ENCODE measurements around the gene REG3A.

REG3A gene

DNA sequence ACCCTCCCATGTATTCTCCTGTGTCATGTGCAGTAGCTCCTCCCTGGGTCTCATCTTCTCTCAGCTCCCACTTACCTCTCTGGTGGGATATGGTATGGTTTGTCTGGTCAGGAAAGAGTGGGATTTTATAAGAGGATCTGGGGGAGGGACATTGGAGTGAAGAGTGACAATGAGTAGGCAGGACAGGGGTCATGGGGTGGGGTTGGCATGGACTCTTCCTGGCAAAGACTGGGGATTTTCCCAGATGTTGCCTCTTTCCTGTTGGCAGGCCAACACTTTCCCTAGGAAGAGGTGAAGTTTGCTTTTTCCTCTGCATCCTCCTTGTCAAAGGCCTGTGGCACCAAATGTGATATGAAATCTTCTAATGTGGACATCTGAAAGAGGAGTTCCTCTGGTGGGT lies at the start of gene REG3A:
Gene REG3A (minus strand): TSS at position 101 of the 400 bp plus-strand sequence. CDS start 348 bp downstream, outside the sequence.
- no peak for DNase-seq (ENCODE audit: low read depth in 3 of 3, low spot score in 1 of 3)

DNA sequence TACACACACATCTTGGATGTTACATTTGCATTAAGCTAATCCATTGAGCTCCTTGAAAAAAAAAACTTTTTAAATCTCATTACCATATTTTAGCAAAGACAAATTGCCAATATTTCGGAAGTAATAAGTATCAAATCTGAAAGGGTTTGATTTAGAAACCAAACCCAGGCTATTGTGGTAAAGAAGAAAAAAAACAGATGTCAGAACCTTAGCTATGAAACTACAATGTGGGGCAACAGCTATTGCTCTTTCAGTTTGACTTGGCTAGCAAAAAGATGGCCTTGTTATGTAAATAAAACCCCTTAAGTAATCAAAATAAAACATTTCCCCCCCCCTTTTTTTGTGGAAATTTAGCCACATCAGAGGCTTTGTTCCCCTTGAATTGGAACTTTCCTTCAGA lies 41.2 kb upstream of the REG3A start:
- DNase-seq (ENCODE audit: low read depth in 3 of 3, low spot score in 1 of 3), result no peak

DNA sequence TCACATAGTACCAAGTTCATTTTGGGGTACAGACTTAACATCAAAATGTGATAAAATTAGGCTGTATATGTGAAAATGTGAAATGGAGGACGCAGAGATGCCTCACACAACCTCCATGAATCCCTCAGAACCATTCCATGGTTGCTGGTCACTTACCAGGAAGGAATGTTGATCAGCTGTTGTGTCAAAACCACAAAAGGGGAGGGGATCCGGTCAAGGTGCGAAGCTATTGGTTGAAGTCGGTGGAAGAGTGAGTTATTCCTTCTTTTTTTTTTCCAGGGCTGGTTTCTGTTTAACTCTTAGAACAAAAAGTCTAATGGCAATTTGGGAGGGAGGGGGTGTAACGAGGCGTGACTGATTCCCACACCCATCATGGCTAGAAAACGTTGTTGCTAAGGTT lies 32.3 kb upstream of the REG3A start:
- DNase-seq (ENCODE audit: low read depth in 3 of 3, low spot score in 1 of 3), result no peak

DNA sequence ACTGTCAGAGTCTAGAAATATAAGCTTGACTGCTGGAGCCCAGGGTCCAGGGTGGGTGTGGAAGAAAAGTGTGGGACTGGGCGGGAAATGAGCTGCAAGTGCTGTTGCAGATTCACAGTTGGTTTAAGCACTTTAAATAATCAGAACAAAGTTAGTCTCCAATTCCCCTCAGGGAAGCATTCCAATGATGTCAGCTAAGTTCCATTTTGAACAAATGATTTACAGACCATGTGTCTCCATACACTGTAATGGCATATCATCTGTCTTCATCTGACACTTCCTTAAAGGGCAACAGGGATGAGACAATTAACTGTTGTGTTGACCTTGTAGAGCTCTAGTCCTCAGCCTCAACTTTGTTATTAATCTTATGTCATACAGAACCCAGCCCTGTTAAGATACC lies 31.5 kb upstream of the REG3A start:
- DNase-seq (ENCODE audit: low read depth in 3 of 3, low spot score in 1 of 3), result no peak

DNA sequence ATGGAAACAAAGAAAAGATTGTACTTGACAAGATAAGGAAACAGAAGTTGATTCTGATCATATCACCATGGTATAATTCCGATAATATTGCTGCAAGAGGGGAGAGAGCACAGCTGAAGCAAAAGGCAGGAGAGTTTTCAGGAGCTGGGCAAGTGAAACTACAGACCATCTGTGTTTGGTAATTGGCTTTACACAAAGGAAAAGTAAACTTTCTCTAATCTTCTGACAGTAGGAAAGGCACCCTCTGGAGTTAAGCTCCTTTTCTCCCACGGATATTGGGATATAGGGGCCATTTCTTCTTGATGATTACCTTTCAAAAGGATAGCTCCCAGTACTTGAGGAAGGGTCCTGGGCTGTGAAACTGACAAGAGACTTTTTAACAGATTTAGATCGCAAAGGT lies 29.9 kb upstream of the REG3A start:
- no peak for DNase-seq (ENCODE audit: low read depth in 3 of 3, low spot score in 1 of 3)

DNA sequence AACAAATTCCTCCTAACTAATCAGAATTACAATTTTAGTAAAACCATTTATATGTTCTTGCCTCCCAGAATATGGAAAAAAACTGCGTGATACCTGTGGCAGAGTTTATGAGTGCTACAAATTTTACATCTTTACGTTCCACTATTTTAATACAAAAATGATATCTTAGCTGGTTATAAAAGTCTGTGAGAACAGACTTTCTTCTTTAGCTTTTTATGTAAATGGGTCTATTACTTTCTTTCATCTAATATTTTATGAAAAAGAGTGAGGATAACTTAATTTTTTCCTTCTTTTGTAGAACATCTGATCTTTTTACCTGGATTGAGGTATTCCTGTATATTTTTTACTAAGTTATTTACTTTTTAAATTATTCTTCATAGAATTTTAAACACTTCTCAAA lies 22.1 kb upstream of the REG3A start:
- DNase-seq (ENCODE audit: low read depth in 3 of 3, low spot score in 1 of 3), result no peak

DNA sequence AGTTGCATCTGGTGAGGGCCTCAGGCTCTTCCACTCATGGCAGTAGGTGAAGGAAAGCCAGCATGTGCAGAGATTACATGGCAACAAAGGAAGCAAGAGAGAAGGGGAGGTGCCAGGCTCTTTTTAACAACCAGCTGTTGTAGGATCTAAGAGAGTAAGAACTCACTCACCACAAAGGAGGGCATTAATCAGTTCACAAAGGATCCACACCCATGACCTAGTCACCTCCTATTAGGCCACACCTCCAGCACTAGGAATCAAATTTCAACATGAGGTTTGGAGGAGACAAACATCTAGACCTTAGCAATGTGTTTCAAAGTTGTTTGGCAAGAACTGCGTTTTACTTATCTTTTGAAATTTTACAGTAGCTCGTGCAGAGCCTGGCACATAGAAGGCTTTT lies 20.5 kb upstream of the REG3A start:
- DNase-seq (ENCODE audit: low read depth in 3 of 3, low spot score in 1 of 3), result no peak

DNA sequence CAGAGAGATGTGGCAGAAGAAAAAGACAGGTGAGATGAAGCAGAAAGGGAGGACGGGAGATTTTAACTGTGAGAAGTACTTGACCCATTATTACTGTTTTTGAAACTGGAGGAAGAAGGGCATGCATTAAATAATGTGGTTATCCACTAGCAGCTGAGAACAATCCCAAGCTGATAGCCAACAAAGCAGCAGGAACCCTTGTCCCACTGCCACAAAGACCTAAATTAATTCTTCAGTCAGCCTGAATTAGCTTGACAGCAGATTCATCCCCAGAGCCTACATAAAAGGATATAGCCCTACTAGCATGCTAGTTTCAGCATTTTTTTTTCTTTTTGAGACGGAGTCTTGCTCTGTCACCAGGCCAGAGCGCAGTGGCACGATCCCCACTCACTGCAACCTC lies 19.5 kb upstream of the REG3A start:
- no peak for DNase-seq (ENCODE audit: low read depth in 3 of 3, low spot score in 1 of 3)

DNA sequence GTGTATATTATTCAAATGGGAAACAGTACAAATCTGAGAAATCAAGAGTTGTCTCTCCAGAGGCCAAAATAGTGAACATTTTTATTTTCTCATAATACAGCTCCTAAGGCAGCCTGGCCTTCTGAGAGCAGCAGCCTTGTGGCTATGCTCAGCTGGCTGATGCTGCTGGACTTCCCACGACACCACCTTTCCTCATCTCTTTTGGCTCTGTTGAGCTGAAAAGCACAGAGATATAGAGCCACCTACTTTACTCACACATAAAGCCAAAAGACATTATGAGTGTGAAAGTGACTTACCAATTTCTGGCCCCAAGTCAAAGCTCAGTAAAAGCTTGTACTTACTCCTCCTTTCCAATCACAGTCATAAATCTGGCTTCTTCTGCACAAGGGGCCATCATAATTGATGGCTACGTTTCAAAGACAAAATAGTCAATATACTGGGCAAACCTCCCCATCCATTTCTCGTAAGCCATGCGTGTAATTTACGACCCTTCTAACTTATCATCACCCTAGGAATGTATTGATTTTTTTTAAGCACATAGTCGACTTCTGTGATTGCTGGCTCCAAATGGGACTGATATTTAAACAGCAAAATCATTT lies 18.6 kb upstream of the REG3A start:
- no peak for DNase-seq (ENCODE audit: low read depth in 3 of 3, low spot score in 1 of 3)

DNA sequence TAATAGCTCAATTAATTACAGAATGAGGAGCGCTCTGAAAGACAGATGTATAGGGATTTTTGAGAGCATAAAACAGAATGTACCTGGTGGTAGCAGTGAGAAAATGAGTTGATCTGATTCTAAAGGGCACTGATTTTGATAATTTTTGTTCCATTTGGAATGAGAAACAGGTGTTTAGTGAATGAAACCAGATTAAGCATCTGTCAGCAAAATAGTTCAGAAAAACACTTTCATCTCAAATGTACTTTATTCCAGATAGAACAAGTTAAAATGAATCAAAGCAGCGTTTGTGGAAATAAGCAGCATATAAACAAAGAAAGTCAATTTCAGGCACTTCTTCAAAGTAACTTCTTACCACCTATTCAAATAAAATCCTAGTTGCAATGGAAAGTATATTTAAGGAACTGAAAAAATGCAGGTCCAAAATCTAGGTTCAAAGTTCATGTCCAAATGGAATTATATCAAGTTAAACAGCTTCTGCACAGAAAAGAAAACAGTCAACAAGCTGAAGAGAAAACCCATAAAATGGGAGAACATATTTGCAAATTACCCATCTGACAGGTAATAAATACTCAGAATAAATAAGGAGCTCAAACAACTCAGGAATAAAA lies 11.9 kb upstream of the REG3A start:
- no peak for DNase-seq (ENCODE audit: low read depth in 3 of 3, low spot score in 1 of 3)

DNA sequence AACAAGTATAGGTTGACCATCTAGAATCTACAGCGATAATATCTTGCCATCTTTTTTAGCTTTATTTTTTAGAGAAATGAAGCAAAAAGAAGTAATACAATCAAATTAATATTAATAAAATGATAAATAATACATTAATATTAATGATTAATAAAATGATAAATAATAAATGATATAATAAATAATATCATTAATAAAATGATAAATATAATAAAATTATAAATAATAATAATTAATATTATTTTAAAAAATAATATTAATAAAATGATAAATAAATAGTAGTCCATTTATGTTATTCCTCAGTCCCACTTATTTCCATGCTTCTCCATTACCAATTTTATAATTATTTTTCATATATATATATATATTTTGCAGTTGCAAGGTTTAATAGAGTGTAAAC lies 3.2 kb upstream of the REG3A start:
- DNase-seq (ENCODE audit: low read depth in 3 of 3, low spot score in 1 of 3), result no peak

DNA sequence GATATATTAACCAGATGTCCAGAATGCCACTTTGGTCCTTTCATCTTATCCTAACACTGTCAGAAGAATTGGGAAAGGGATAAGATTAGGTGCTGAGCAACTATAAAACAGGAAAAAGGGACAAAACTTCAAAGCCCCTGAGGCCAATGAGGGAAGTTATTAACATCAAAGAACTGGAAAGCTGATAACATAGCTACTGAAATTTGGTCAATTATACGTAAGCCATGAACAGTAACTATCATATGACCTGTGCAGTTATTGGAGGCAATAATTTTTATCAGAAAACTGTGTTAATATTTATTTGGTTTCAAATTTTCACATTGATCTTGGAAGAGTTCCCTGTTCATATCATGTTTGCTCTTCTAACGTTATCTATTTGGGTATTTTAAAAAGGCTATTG lies 2.6 kb upstream of the REG3A start:
- DNase-seq (ENCODE audit: low read depth in 3 of 3, low spot score in 1 of 3), result no peak

DNA sequence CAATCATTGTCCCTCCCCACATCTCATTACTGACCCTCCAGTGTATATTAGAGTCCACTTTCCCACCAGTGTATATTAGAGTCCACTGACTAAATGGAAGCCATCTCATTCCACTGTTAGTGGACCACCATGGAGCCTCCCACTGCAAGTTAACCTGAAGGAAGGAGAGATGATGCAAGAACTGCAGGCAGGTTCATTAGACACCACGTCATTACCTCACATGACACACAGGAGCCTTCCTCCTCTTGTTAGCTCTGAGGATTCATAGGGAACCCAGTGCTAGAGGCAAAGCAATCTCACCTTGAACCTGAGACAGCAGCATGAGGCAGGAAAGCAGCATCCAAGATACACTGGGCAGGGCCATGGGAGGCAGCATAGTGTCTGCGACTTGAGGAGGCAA lies 523 bp downstream of the REG3A start:
- no peak for DNase-seq (ENCODE audit: low read depth in 3 of 3, low spot score in 1 of 3)

DNA sequence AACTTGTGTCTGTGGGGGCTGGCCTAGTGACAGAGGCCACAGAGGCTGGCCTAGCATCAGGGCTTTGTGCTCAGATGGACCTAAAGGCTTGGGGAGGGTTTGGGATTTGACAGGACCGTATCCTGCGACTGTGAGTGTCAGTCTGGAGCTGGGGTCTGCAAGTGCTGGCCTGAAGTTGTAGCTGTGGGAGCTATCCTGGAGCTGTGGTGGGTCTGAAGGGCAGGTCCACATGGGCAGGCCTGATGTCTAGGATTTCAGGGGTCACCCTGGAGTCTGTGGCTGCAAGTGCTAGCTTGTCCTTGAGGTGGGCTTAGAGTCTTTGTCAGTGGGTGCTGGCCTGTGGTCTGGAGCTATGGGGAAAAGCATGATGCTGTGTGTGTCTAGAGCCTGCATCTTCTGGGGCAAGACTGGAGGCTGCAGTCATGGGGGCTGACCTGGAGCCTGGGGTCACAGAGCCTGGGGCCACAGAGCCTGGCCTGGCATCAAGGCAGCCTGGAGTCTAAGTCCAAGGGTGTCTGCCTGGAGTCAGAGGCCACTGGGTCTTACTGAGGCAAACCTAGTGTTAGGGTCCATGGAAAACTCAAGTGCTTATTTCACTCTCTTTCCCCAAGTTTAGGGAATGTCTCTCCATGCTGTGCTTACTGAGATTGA lies 3.6 kb downstream of the REG3A start:
- DNase-seq (ENCODE audit: low read depth in 3 of 3, low spot score in 1 of 3), result no peak

DNA sequence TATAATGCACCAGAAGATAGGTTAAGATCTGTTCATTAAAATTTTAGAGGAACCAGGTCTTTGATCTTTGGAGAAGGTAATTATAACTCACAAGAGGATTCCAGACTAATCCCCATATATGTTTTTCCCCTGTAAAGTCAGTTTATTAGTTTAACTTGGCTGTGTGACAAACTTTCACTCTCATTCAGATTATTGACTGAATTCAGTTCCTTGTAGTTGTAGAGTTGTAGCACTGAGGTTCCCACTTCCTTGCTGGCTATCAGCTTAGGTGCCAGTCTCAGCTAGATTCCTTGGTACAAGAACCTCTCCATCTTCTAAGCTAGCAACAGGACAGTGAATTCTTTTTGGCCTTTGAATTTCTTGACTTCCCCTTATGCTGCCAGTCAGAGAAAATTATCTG lies 20.1 kb downstream of the REG3A start:
- no peak for DNase-seq (ENCODE audit: low read depth in 3 of 3, low spot score in 1 of 3)

DNA sequence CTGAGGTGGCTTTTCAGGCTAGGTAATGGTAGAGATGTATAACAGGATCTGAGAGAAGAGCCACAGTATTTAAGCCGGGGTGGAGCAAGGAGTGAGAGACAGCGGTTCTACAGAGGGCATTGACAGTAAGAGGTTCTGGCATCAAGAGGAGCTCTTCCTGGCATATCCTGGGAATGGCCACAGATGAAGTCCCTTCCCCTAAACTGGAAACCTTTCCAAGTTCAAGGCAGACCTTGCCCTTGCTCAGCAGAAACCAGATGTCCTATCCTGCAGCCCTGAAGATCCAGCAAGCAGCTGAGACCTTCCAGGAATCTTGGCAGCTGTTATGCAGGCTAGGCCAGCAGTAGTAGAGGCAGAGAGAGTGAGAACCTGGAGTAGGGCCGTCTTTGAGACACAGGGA lies 21.2 kb downstream of the REG3A start:
- no peak for DNase-seq (ENCODE audit: low read depth in 3 of 3, low spot score in 1 of 3)

DNA sequence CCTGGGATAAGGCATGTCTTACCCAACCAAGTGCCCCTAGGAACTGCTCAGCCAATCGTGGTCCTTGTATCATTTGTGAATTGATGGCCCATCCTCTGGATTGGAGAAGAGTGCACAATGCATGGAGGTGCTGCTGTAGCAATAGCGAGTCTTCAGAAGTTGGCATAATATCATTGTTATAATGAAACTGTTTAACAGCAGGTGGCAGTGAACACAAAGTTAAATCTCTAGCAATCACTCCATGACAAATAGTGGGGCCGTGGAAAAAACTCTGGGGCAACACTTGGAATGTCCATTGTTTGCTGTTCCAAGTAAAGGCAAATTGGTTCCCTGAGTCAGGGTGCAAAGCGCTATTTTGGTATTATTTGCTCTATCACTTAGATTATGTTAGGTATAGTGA lies 27.9 kb downstream of the REG3A start:
- DNase-seq (ENCODE audit: low read depth in 3 of 3, low spot score in 1 of 3), result no peak

DNA sequence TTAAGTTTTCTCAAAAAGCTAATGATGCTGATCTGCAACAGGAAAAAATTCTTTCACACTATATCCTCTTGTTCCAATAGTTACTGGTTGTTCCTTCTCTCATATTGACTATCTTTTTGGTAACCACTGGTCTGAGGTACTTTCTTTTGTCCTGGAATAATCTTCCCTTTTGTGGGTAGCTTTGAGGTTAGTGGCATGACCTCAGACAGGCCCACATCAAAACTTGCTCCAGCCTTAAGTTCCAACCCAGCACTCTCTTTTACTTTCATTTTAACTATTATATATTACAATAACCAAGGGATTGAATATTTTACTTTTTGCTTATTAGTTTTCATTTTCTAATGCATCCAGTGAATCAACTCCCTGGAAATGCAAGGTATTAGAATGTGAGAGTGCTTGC lies 29.7 kb downstream of the REG3A start:
- DNase-seq (ENCODE audit: low read depth in 3 of 3, low spot score in 1 of 3), result no peak

DNA sequence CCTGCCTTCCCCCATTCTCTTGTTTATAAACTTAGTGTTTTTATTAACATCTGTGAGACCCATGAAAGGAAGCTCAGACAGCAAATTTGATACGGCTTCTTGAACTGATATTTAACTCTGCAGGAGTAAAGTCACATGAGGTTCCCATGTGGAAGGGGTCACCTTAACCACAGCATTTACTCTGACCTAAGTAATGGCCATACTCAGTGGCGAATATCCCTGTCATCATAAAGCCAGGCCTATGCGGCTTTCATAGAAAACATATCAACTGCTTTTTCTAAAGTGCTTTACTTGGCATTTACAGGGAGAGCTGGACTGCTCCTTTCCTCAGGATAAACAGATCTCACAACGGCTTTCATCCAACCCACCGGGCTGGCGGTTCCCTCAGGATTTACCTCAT lies 30.3 kb downstream of the REG3A start:
- no peak for DNase-seq (ENCODE audit: low read depth in 3 of 3, low spot score in 1 of 3)

DNA sequence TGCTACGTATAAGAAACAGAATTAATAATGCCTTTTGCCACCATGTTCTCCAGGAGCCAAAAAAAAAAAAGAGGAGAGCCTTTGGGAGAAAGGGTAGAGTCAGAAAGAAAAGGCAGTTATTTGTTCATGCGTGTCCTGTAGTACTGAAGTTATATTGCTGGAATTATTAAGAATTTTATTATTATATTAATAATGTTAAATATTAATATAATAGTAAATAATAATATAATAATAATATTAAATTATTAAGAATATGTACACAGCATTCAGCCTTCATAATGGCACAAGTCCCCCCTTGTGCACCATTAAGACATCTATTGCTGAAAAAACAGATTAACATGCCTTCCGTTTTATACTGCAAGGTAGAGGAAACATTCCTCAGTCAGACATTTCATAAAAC lies 31.1 kb downstream of the REG3A start:
- no peak for DNase-seq (ENCODE audit: low read depth in 3 of 3, low spot score in 1 of 3)

DNA sequence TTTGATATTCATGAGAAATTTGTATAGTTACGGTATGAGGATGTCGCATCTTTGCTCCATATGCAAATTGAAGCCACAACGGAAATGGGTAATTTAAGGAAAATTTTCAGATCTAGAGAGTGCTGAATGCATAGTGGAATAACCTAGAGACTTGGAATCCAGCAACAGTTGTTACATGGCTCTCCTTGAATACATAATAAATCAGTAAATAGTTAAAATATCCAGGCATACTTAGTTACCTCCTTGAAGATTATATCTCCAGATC lies 33.9 kb downstream of the REG3A start:
- DNase-seq (ENCODE audit: low read depth in 3 of 3, low spot score in 1 of 3), result no peak

DNA sequence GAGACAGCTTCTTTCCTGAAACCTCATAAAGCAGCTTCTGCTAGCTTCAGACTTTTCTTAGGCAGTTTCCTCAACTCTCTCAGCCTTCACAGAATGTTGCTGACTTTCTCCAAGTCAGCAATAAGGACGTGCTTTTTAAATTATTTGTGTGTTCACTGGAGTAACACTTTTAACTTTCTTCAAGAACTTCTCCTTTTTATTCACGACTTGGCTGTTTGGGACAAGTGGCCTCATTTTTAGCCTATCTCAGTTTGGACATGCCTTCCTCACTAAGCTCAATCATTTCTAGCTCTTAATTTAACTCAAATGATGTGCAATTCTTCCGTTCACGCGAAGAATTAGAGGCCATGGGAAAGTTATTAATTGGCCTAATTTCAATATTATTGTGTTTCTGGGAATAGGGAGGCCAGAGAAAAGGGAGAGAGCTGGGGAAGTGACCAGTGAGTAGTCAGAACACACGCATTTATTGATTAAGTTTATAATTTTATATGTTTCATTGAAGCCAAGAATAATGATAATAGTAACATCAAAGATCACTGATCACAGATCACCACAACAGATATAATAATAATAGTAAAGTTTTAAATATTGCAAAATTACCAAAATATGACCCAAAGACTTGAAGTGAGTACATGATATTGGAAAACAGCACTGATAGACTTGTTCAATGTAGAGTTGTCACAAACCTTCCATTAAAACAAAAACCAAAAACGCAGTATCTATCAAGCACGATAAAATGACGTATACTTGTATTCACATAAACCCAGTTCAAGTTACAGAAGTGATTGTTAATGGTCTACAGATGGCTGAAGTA lies 34.4 kb downstream of the REG3A start:
- no peak for DNase-seq (ENCODE audit: low read depth in 3 of 3, low spot score in 1 of 3)

Measured in stimulated activated CD4-positive, alpha-beta T cell treated with anti-CD3 and anti-CD28 coated beads, TNF-alpha, amount 100 ng/mL, for 1 hour (primary cell).